K562 (cell line): ENCODE results near the gene FCGR2B. TPM values are rescaled to one million over a fixed set of nuclear protein-coding genes. Genes with fewer than 3 reads are reported as not detected.
A peak's percentile ranks its signal among the peaks of the same experiment; 100 is the strongest.

Experiments
- HIVEP1 ChIP-seq: fragments of 250-450 bp; sonication (Bioruptor Pico); IDR thresholded peaks from 2 replicates; pipeline ENCODE4 v1.4.0; 2020; ENCODE audit warnings: mild to moderate bottlenecking
- IRF9 ChIP-seq: fragments of 450-650 bp; IDR thresholded peaks from 2 replicates; pipeline ENCODE4 v1.6.1; 2016; ENCODE audit warnings: missing biosample characterization, missing genetic modification characterization
- NR2C2 ChIP-seq, 2 experiments: fragments of 200-800 bp in 1 of 2; sonication (Bioruptor generic) in 1 of 2; sonication (generic) in 1 of 2; formaldehyde crosslinking in 1 of 2; IDR thresholded peaks; 2 replicates each; pipeline versions ENCODE4 v1.6.1 to v1.8.0; 2016 to 2022; ENCODE audit warnings: mild to moderate bottlenecking in 1 of 2, missing compliant biosample characterization in 1 of 2, missing genetic modification characterization in 1 of 2, missing genetic modification reagents in 1 of 2
- PBX2 ChIP-seq, 2 experiments: IDR thresholded peaks in 1 of 2; conservative IDR thresholded peaks in 1 of 2; 2 replicates each; pipeline ENCODE4 v1.6.1; 2016; ENCODE audit warnings: low read depth in 2 of 2, mild to moderate bottlenecking in 1 of 2, missing compliant biosample characterization in 1 of 2, missing genetic modification characterization in 1 of 2, moderate library complexity in 1 of 2
- SRSF3 ChIP-seq: fragments of 200-400 bp; formaldehyde crosslinking; IDR thresholded peaks from 2 replicates; pipeline ENCODE4 v1.6.1; 2016; ENCODE audit warnings: mild to moderate bottlenecking, low read length, moderate library complexity; ENCODE audit not compliant: insufficient read depth
- TRIM24 ChIP-seq, 2 experiments: fragments of 450-650 bp; IDR thresholded peaks; 2 replicates each; pipeline ENCODE4 v1.6.1; 2016
- ZNF280A ChIP-seq: fragments of 450-650 bp; IDR thresholded peaks from 2 replicates; pipeline ENCODE4 v1.6.1; 2018; ENCODE audit warnings: mild to moderate bottlenecking, low read depth; ENCODE audit not compliant: partially characterized antibody
- polyA plus RNA-seq, 8 experiments: library from polyadenylated mRNA; depleted of rRNA in 4 of 8; stranded (reverse) in 5 of 8; unstranded in 3 of 8; fragments of >200 nt; fragmentation: Nextera tagmentation in 2 of 8; fragmentation: Illumina TruSeq in 1 of 8; extraction: Ambion mirVana in 2 of 8; extraction: Trizol in 1 of 8; gene quantifications; 2 replicates each; pipeline versions ENCODE4 v1.2.1 to v1.2.3, GENCODE V29; 2011 to 2014; ENCODE audit warnings: inconsistent platforms in 1 of 8, missing spikeins in 1 of 8
- total RNA-seq, 7 experiments: library from RNA; depleted of rRNA in 6 of 7; stranded (reverse); fragments of >200 nt in 6 of 7; fragmentation: Illumina TruSeq in 2 of 7; extraction: Trizol in 2 of 7; gene quantifications; 2 replicates each; pipeline versions ENCODE4 v1.2.1 to v1.2.3, GENCODE V29; 2011 to 2021; ENCODE audit warnings: low replicate concordance in 1 of 7

Gene FCGR2B
- total and polyA plus RNA-seq, 9 of the 15 experiments (the other 6 are each of a cell fraction or from before 2014, with no cell fraction given), result 1.7 to 8.9 (median 3.9) TPM

GRCh38 chr1:161710560-161710959 is 47.6 kb downstream of the FCGR2B start (continued):
- TF ChIP-seq NR2C2 (CRISPR knock-in tag; IDR thresholded peaks at IDR 0.05), result no peak
- peak; percentile 58; the same call in 1 of the 2 replicates for TF ChIP-seq NR2C2 (tag; IDR thresholded peaks at IDR 0.05)
- peak; percentile 63 to 66; a peak in 2 of 4 replicates for TF ChIP-seq TRIM24 (IDR thresholded peaks at IDR 0.05)
- peak; percentile 69; the same call in 1 of the 2 replicates for TF ChIP-seq HIVEP1 (CRISPR knock-in tag)
- TF ChIP-seq IRF9, result 0 out of 2 replicates have a peak, but pooled peaks have one; percentile 25
- no peak for TF ChIP-seq ZNF280A
- no peak for TF ChIP-seq PBX2 (CRISPR knock-in tag; IDR thresholded peaks at IDR 0.05; ENCODE audit: low read depth)
- TF ChIP-seq PBX2 (tag; conservative IDR thresholded peaks at IDR 0.05; ENCODE audit: low read depth), result no peak
- no peak for TF ChIP-seq SRSF3
